ENCODE data around the gene GPR37L1. TPM values are rescaled to one million over a fixed set of nuclear protein-coding genes. Genes with fewer than 3 reads are reported as not detected.

The GPR37L1 gene
- total and polyA plus RNA-seq, 9 donors, result 0.01 to 0.34 (median 0.12) TPM; not detected in 2

DNA sequence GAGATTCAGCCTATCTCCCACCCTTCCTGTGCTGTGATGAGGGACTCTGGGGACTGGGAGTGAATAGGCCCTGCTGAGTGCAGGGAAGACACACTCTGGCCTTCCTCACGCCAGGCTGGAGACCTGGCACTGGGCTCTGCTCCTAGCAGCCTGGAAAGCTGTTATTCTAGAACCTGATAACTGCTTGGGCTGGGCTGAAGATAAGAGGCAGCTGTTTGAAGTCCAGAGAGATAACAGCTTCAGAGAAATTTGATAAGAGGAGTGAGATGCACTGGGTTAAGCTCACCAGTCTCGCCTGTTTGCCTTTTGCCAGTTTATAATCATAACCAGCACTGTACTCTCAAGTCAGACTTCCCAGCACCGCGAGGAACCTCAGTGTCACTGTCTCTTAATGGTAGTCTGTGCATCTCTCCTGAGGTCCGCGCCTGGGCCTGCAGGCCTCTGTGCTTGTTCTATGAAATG is 46.6 kb upstream of the GPR37L1 start:
- intact Hi-C loops (cut with DNase I), result no loop called here
- Histone ChIP-seq H3K4me1 (ENCODE audit: insufficient read depth) (no peaks in the 10 kb centered on the region), H3K27me3 (no peaks in the 10 kb centered on the region), H3K27ac (no peak overlapping the region), H3K36me3 (no peaks in the 10 kb centered on the region), H3K4me3 (no peak overlapping the region), H3K9me3 (no peaks in the 10 kb centered on the region)
- TF ChIP-seq EP300 (IDR thresholded peaks at IDR 0.05) (no peak), POLR2A (IDR thresholded peaks at IDR 0.05) (no peak)
- TF ChIP-seq, protein P1, sequence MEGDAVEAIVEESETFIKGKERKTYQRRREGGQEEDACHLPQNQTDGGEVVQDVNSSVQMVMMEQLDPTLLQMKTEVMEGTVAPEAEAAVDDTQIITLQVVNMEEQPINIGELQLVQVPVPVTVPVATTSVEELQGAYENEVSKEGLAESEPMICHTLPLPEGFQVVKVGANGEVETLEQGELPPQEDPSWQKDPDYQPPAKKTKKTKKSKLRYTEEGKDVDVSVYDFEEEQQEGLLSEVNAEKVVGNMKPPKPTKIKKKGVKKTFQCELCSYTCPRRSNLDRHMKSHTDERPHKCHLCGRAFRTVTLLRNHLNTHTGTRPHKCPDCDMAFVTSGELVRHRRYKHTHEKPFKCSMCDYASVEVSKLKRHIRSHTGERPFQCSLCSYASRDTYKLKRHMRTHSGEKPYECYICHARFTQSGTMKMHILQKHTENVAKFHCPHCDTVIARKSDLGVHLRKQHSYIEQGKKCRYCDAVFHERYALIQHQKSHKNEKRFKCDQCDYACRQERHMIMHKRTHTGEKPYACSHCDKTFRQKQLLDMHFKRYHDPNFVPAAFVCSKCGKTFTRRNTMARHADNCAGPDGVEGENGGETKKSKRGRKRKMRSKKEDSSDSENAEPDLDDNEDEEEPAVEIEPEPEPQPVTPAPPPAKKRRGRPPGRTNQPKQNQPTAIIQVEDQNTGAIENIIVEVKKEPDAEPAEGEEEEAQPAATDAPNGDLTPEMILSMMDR (IDR thresholded peaks at IDR 0.05), result no peak
- 67 to 76% (median 76%) methylated on average over 6 of the region's 6 CpGs for WGBS, 3 donors
- DNase-seq, result no peak

- intact Hi-C loops (cut with DNase I), result no loop called here
- TF ChIP-seq EP300 (IDR thresholded peaks at IDR 0.05) (no peak), POLR2A (IDR thresholded peaks at IDR 0.05) (no peak)
- TF ChIP-seq, protein P1 (IDR thresholded peaks at IDR 0.05), result no peak
- no peak for DNase-seq
- H3K4me3 ChIP-seq, result no peak overlapping the region
- 89 to 94% (median 92%) methylated on average over 3 of the region's 3 CpGs for WGBS, 3 donors
- no peak overlapping the region for H3K27ac ChIP-seq
- no peaks in the 10 kb centered on the region for H3K36me3 ChIP-seq
- H3K4me1 ChIP-seq (ENCODE audit: insufficient read depth), result no peaks in the 10 kb centered on the region
- no peaks in the 10 kb centered on the region for H3K9me3 ChIP-seq
- H3K27me3 ChIP-seq, result no peaks in the 10 kb centered on the region
Measured at GRCh38 chr1:202078241-202078640, 44.5 kb upstream of the GPR37L1 start.

- TF ChIP-seq EP300 (IDR thresholded peaks at IDR 0.05), result no peak
- TF ChIP-seq, protein P1 (IDR thresholded peaks at IDR 0.05), result no peak
- no peak for TF ChIP-seq POLR2A (IDR thresholded peaks at IDR 0.05)
- intact Hi-C loops (cut with DNase I), result no loop called here
- H3K9me3 ChIP-seq, result no peaks in the 10 kb centered on the region
- no peaks in the 10 kb centered on the region for H3K4me1 ChIP-seq (ENCODE audit: insufficient read depth)
- no peak overlapping the region for H3K27ac ChIP-seq
- 55 to 58% (median 55%) methylated on average over 6 of the region's 6 CpGs for WGBS, 3 donors
- H3K36me3 ChIP-seq, result no peaks in the 10 kb centered on the region
- H3K4me3 ChIP-seq, result no peak overlapping the region
- DNase-seq, result peak in 1 of 5 donors; percentile 37
- H3K27me3 ChIP-seq, result no peaks in the 10 kb centered on the region
Measured at GRCh38 chr1:202081992-202082391, 40.7 kb upstream of the GPR37L1 start.

DNA sequence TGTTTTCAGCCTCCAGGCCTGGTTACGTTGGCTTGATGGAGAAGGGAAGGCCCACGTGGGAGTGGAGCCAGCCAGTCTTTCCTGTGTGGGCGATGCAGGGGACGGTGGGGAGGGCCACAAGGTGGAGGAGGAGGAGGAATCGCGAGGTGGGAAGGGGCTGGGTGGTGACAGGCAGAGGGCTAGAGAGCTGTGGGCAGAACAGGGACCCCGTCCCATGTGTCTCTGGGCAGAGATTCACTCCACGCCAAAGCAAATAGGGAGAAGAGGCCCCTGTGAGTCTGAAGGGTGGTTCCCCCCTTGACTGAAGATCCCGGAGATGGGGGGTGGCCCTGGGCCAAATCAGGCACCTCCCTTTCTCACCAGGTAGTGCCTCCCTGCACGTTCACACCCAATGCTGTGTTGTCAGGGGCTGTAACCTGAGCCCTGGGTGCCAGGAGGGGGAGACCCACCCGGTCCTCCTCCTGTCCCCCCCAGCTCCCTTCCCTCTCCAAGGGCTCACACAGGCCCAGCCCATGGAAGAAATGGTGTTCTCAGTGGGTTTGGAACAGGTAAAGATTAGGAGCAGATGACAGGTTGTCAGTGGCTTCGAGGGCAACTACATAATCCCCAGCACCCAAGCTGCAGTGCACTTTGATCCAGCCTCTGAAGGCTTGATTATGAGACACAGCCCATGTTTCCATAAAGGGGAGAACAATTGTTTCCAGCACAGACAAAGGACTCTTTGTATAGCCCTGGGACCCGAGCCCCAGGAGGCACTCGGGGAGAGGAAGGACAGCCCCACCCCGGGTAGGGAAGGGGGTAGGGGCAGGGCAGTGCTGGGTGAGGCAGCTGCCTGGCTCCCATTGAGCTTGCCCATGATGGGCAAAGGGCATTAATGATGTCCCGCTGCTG is 37.7 kb upstream of the GPR37L1 start:
- Histone ChIP-seq H3K4me1 (ENCODE audit: insufficient read depth) (no peaks in the 10 kb centered on the region), H3K9me3 (no peaks in the 10 kb centered on the region), H3K4me3 (no peak overlapping the region), H3K36me3 (no peaks in the 10 kb centered on the region), H3K27me3 (no peaks in the 10 kb centered on the region), H3K27ac (no peak overlapping the region)
- no peak for DNase-seq
- WGBS, 3 donors, result 67 to 69% (median 68%) methylated on average over 16 of the region's 16 CpGs
- intact Hi-C loops (cut with DNase I), result no loop called here
- TF ChIP-seq EP300 (IDR thresholded peaks at IDR 0.05), result no peak
- TF ChIP-seq POLR2A (IDR thresholded peaks at IDR 0.05), result no peak
- TF ChIP-seq, protein P1 (IDR thresholded peaks at IDR 0.05), result no peak
